ENCODE data around the gene DDX56.

GRCh38 chr7:44534087-44534486, 39.6 kb downstream of the DDX56 start:
- TF ChIP-seq MYBL2 (IDR thresholded peaks at IDR 0.05; ENCODE audit: low read depth) (no peak), MYBL2 (CRISPR knock-in tag; IDR thresholded peaks at IDR 0.05; ENCODE audit: borderline replicate concordance) (no peak), ARID4B (CRISPR knock-in tag; IDR thresholded peaks at IDR 0.05) (no peak), CHD7 (IDR thresholded peaks at IDR 0.05; ENCODE audit: low read depth, low read length) (no peak), FOXM1 (IDR thresholded peaks at IDR 0.05; ENCODE audit: low read depth) (no peak), FOXM1 (CRISPR knock-in tag; IDR thresholded peaks at IDR 0.05; ENCODE audit: low read depth) (no peak), JUN (IDR thresholded peaks at IDR 0.05; ENCODE audit: borderline replicate concordance, low read depth, low read length) (no peak), JUN (CRISPR knock-in tag; IDR thresholded peaks at IDR 0.05; ENCODE audit: borderline replicate concordance) (no peak), ZNF280A (IDR thresholded peaks at IDR 0.05; ENCODE audit: low read depth, partially characterized antibody) (no peak), CTCF (IDR thresholded peaks at IDR 0.05 in 2 of 3, conservative IDR thresholded peaks at IDR 0.05 in 1 of 3; ENCODE audit: insufficient read depth in 2 of 3, low read depth in 1 of 3, low read length in 3 of 3) (no peak), KLF13 (tag; IDR thresholded peaks at IDR 0.05; ENCODE audit: borderline replicate concordance, low read depth) (no peak), RFX7 (CRISPR knock-in tag; IDR thresholded peaks at IDR 0.05) (no peak), ELF1 (tag; IDR thresholded peaks at IDR 0.05) (no peak), IRF2 (CRISPR knock-in tag; IDR thresholded peaks at IDR 0.05) (no peak), HMG20A (CRISPR knock-in tag; conservative IDR thresholded peaks at IDR 0.05) (no peak), XRCC5 (IDR thresholded peaks at IDR 0.05; ENCODE audit: low read depth, low read length) (no peak)
